Kidney (tissue), 14 donors: ENCODE data around the gene DNASE1L1. TPM values are rescaled to one million over a fixed set of nuclear protein-coding genes. Genes with fewer than 3 reads are reported as not detected.
A peak's percentile ranks its signal among the peaks of the same experiment; 100 is the strongest.

Source experiments
- DNase-seq, 5 donors: peaks; one replicate each; pipeline ENCODE4 v3.0.0-alpha.2; 2013 to 2020
- FAIRE-seq: peaks from 2 replicates; lab custom pipeline; 2012; peaks lifted over from hg19 to GRCh38; lab: Jason Lieb, UNC
- H3K27ac ChIP-seq, 2 donors: one replicate each; pipeline ENCODE4 v1.7.0; 2013; ENCODE audit warnings: low read depth in 2 of 2, low read length in 2 of 2, inconsistent platforms in 1 of 2
- H3K27me3 ChIP-seq: one replicate; pipeline ENCODE4 v1.7.1; 2013; ENCODE audit warnings: low read length, inconsistent platforms; ENCODE audit not compliant: control insufficient read depth, insufficient read depth
- H3K36me3 ChIP-seq, 3 donors: one replicate each; pipeline versions ENCODE4 v1.7.0 to v1.7.1; 2013; ENCODE audit warnings: low read length in 3 of 3, control low read depth in 1 of 3, inconsistent platforms in 1 of 3; ENCODE audit not compliant: insufficient read depth in 3 of 3, control insufficient read depth in 2 of 3
- H3K4me1 ChIP-seq, 3 donors: one replicate each; pipeline versions ENCODE4 v1.7.0 to v1.7.1; 2013; ENCODE audit warnings: low read length in 3 of 3, inconsistent platforms in 1 of 3, low read depth in 1 of 3; ENCODE audit not compliant: control insufficient read depth in 2 of 3, insufficient read depth in 2 of 3
- H3K4me3 ChIP-seq, 3 donors: one replicate each; pipeline versions ENCODE4 v1.7.0 to v1.8.1; 2013; ENCODE audit warnings: low read length in 3 of 3, control low read depth in 1 of 3, inconsistent platforms in 1 of 3
- H3K9ac ChIP-seq, 3 donors: one replicate each; pipeline versions ENCODE4 v1.7.0 to v1.7.1; 2013; ENCODE audit warnings: low read length in 3 of 3, control low read depth in 1 of 3, inconsistent platforms in 1 of 3
- H3K9me3 ChIP-seq, 3 donors: one replicate each; pipeline versions ENCODE4 v1.7.0 to v1.7.1; 2013; ENCODE audit warnings: low read length in 3 of 3, control low read depth in 1 of 3, inconsistent platforms in 1 of 3; ENCODE audit not compliant: control insufficient read depth in 2 of 3, insufficient read depth in 1 of 3
- CTCF ChIP-seq: IDR thresholded peaks from 3 replicates; pipeline ENCODE4 v1.5.1; 2012; ENCODE audit warnings: mild to moderate bottlenecking, moderate library complexity, borderline replicate concordance; ENCODE audit not compliant: insufficient read depth; ENCODE audit errors: extremely low read depth
- intact Hi-C: fragments of 100-400 bp; cut with DNase I; formaldehyde crosslinking; loops from one replicate; pipeline ENCODE4 v1.11.1; 2022
- polyA plus RNA-seq: library from polyadenylated mRNA; stranded (reverse); fragments of 350-450 nt; fragmentation: Illumina TruSeq; extraction: RNeasy Lipid Tissue Mini Kit (QIAGEN cat#74804); gene quantifications from one replicate; pipeline ENCODE4 v1.2.3, GENCODE V29; 2014; ENCODE audit warnings: low read depth, low replicate concordance; ENCODE audit not compliant: insufficient read depth
- total RNA-seq: library from RNA; stranded (reverse); fragmentation: NEBNext Ultra II Directional; extraction: Animal tissue kit (Norgen Biotek cat#: 25700); gene quantifications from one replicate; pipeline ENCODE4 v1.2.1, GENCODE V29; 2021
- donor health status: control.
- donor health status: control.
- donor health status: control.
- donor health status: control.
- donor health status: control.
- donor health status: DM: yes; HTN: yes; CAD: no.
- donor health status: Normal renal cell carcinoma (clear cell type).

Gene DNASE1L1
- total and polyA plus RNA-seq, 2 donors from 2014 or later, result 28.0 to 33.8 TPM

DNA sequence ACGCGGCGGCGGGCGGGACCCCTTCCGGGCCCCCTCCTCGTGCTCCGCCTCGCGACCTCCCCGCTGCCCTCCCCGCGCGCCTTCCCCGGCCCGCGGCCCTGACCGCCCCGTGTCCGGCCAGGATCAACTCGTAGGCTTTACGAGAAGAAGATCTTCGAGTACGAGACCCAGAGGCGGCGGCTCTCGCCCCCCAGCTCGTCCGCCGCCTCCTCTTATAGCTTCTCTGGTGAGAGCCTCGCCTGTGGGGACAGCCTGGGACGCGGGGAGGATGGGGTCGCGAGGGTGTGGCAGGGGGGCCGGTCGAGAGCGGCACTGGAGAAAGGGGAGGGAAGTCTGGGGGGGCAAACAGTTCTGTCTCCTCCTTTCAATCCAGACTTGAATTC, 29.5 kb downstream of the DNASE1L1 start:
- intact Hi-C loops, result no loop called here
- no peaks in the 10 kb centered on the region for H3K9me3 ChIP-seq

GRCh38 chrX:154378799-154379568, 30.1 kb downstream of the DNASE1L1 start, which contains the start of gene EMD:
Gene EMD (plus strand): TSS chrX:154379295. CDS start chrX:154379485, 190 bp downstream.
- peak; percentile 99 for FAIRE-seq
- no peaks in the 10 kb centered on the region for H3K9me3 ChIP-seq

More for the DNA sequence above, 29.5 kb downstream of the DNASE1L1 start:
- DNase-seq (peak in 1 of 5 donors; percentile 22), FAIRE-seq (no peak)
- H3K27me3 ChIP-seq, result no peaks in the 10 kb centered on the region
- peak overlapping the region; percentile 60 to 77 (median 69) for H3K4me3 ChIP-seq
- peaks cover 0 to 2% (median 0%) of the 10 kb centered on the region in 3 donors for H3K36me3 ChIP-seq
- H3K9ac ChIP-seq, result peak overlapping the region; percentile 51 to 87 (median 77)
- H3K4me1 ChIP-seq, result peaks cover 0 to 10% (median 0%) of the 10 kb centered on the region in 3 donors
- no peak for TF ChIP-seq CTCF
- H3K27ac ChIP-seq, result peak overlapping the region; percentile 93 to 94

GRCh38 chrX:154378059-154378798, 30.8 kb downstream of the DNASE1L1 start:
- DNase-seq (peak in 4 of 5 donors; percentile 18 to 99 (median 68)), FAIRE-seq (no peak)
- intact Hi-C loops, result no loop called here
- Histone ChIP-seq H3K36me3 (peaks cover 0 to 2% (median 0%) of the 10 kb centered on the region in 3 donors), H3K9me3 (no peaks in the 10 kb centered on the region), H3K27ac (peak overlapping the region; percentile 91 to 92), H3K4me3 (peak overlapping the region in 2 of 3 donors; percentile 6 to 35), H3K27me3 (no peaks in the 10 kb centered on the region), H3K4me1 (peaks cover 0 to 16% (median 0%) of the 10 kb centered on the region in 3 donors), H3K9ac (peak overlapping the region in 2 of 3 donors; percentile 16 to 65)
- no peak for TF ChIP-seq CTCF

More at GRCh38 chrX:154378799-154379568, 30.1 kb downstream of the DNASE1L1 start, which contains the start of gene EMD:
- H3K36me3 ChIP-seq, result peaks cover 0 to 2% (median 0%) of the 10 kb centered on the region in 3 donors
- no peak for TF ChIP-seq CTCF
- H3K9ac ChIP-seq, result peak within 1 kb of the TSS; percentile 51 to 87 (median 77)
- no peaks in the 10 kb centered on the region for H3K27me3 ChIP-seq
- DNase-seq, result peak; percentile 98 to 99 (median 99)
- peak within 1 kb of the TSS; percentile 60 to 77 (median 69) for H3K4me3 ChIP-seq
- peaks cover 0 to 11% (median 0%) of the 10 kb centered on the region in 3 donors for H3K4me1 ChIP-seq
- peak within 1 kb of the TSS; percentile 93 to 94 for H3K27ac ChIP-seq
- intact Hi-C loops, result no loop called here
